ENCODE data around the gene NRG4. TPM values are rescaled to one million over a fixed set of nuclear protein-coding genes. Genes with fewer than 3 reads are reported as not detected.
"Not testable (repeated sequence)": the region's sequence is repeated elsewhere in the genome, so short reads cannot be mapped to it uniquely, and the experiment has no call there.

Gene NRG4
- total RNA-seq, 1 experiment from 2014 or later = not detected

- H3K27me3 ChIP-seq (ENCODE audit: low read length) = no peaks in the 10 kb centered on the region
- no peak overlapping the region for H3K9ac ChIP-seq (ENCODE audit: low read length)
- H3K9me2 ChIP-seq (replicated peaks; ENCODE audit: insufficient read depth, low read length) = no peaks in the 10 kb centered on the region
- H2AFZ ChIP-seq (ENCODE audit: low read length) = no peak overlapping the region
- no peaks in the 10 kb centered on the region for H4K20me1 ChIP-seq (ENCODE audit: insufficient read depth, low read depth, low read length)
- no peak overlapping the region for H3K4me2 ChIP-seq (ENCODE audit: low read depth, low read length, poor library complexity, severe bottlenecking)
- no peaks in the 10 kb centered on the region for H3K79me2 ChIP-seq (ENCODE audit: low read length)
- H3K9me3 ChIP-seq (ENCODE audit: low read length) = no peaks in the 10 kb centered on the region
- DNase-seq = no peak
- no peaks in the 10 kb centered on the region for H3K4me1 ChIP-seq (ENCODE audit: low read length)
- no peak overlapping the region for H3K4me3 ChIP-seq (ENCODE audit: low read length)
- no peaks in the 10 kb centered on the region for H3K36me3 ChIP-seq (ENCODE audit: insufficient read depth, low read length)
- no peak overlapping the region for H3K27ac ChIP-seq (ENCODE audit: low read length)
Measured at GRCh38 chr15:75985971-75986370, 26.3 kb downstream of the NRG4 start.

DNA sequence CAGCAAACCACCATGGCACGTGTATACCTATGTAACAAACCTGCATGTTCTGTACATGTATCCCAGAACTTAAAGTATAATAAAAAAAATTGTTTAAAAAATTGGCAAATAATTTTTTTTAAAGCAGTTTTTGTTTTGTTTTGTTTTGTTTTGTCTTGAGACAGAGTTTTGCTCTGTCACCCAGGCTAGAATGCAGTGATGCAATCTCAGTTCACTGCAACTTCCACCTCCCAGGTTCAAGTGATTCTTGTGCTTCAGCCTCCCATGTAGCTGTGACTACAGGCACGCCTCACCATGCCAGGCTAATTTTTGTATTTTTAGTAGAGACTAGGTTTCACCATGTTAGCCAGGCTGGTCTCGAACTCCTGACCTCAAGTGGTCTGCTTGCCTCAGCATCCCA lies 27.5 kb downstream of the NRG4 start:
- H3K79me2 ChIP-seq (ENCODE audit: low read length); H3K4me2 ChIP-seq (ENCODE audit: low read depth, low read length, poor library complexity, severe bottlenecking); H4K20me1 ChIP-seq (ENCODE audit: insufficient read depth, low read depth, low read length); H3K27me3 ChIP-seq (ENCODE audit: low read length); H3K4me1 ChIP-seq (ENCODE audit: low read length); H2AFZ ChIP-seq (ENCODE audit: low read length); H3K27ac ChIP-seq (ENCODE audit: low read length); H3K9me2 ChIP-seq (replicated peaks; ENCODE audit: insufficient read depth, low read length); H3K4me3 ChIP-seq (ENCODE audit: low read length); H3K9me3 ChIP-seq (ENCODE audit: low read length); H3K36me3 ChIP-seq (ENCODE audit: insufficient read depth, low read length); H3K9ac ChIP-seq (ENCODE audit: low read length); DNase-seq: not testable (repeated sequence)

- H3K36me3 ChIP-seq (ENCODE audit: insufficient read depth, low read length) = no peaks in the 10 kb centered on the region
- H3K4me1 ChIP-seq (ENCODE audit: low read length) = no peaks in the 10 kb centered on the region
- no peaks in the 10 kb centered on the region for H3K9me2 ChIP-seq (replicated peaks; ENCODE audit: insufficient read depth, low read length)
- H3K9ac ChIP-seq (ENCODE audit: low read length) = no peak overlapping the region
- no peak for DNase-seq
- no peaks in the 10 kb centered on the region for H3K9me3 ChIP-seq (ENCODE audit: low read length)
- H3K27me3 ChIP-seq (ENCODE audit: low read length) = no peaks in the 10 kb centered on the region
- no peaks in the 10 kb centered on the region for H4K20me1 ChIP-seq (ENCODE audit: insufficient read depth, low read depth, low read length)
- H3K27ac ChIP-seq (ENCODE audit: low read length) = no peak overlapping the region
- H2AFZ ChIP-seq (ENCODE audit: low read length) = no peak overlapping the region
- H3K79me2 ChIP-seq (ENCODE audit: low read length) = no peaks in the 10 kb centered on the region
- no peak overlapping the region for H3K4me2 ChIP-seq (ENCODE audit: low read depth, low read length, poor library complexity, severe bottlenecking)
- H3K4me3 ChIP-seq (ENCODE audit: low read length) = no peak overlapping the region
Measured at GRCh38 chr15:75982468-75982867, 29.8 kb downstream of the NRG4 start.

DNA sequence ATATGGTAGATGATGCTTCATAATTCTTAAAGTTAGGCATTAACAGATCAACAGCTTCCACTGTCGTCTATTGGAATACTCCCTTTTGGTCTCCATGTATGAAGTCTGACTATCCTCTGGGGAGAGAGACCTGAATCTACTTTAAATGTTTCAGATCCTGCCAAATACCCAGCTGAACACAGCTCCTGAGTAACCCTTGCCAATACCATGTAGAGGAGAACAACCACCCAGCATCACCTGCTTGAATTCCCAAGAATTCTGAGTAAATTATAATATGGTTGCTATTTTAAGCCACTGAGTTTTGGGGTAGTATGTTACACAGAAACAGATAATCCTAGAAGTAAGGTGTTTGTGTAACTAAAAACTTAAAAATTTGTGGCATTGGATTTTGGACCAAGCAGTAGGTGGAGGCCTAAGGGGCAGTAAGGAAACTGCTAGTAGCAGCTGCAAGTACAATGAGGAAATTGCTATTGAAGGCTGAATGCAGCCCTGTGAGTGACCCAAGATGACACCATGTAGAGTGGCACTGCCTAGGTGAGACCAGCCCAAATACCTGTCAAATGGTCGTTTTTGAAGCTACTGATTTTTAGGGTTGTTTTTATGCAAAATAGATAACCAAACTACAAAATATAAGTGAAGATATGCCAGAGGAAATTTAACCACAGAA lies 30.9 kb downstream of the NRG4 start:
- Histone ChIP-seq H3K36me3 (ENCODE audit: insufficient read depth, low read length) (no peaks in the 10 kb centered on the region), H4K20me1 (ENCODE audit: insufficient read depth, low read depth, low read length) (no peaks in the 10 kb centered on the region), H3K9me2 (replicated peaks; ENCODE audit: insufficient read depth, low read length) (no peaks in the 10 kb centered on the region), H3K9ac (ENCODE audit: low read length) (no peak overlapping the region), H3K4me2 (ENCODE audit: low read depth, low read length, poor library complexity, severe bottlenecking) (no peak overlapping the region), H3K79me2 (ENCODE audit: low read length) (no peaks in the 10 kb centered on the region), H3K27me3 (ENCODE audit: low read length) (no peaks in the 10 kb centered on the region), H3K4me1 (ENCODE audit: low read length) (no peaks in the 10 kb centered on the region), H3K27ac (ENCODE audit: low read length) (no peak overlapping the region), H2AFZ (ENCODE audit: low read length) (no peak overlapping the region), H3K9me3 (ENCODE audit: low read length) (no peaks in the 10 kb centered on the region), H3K4me3 (ENCODE audit: low read length) (no peak overlapping the region)
- no peak for DNase-seq

DNA sequence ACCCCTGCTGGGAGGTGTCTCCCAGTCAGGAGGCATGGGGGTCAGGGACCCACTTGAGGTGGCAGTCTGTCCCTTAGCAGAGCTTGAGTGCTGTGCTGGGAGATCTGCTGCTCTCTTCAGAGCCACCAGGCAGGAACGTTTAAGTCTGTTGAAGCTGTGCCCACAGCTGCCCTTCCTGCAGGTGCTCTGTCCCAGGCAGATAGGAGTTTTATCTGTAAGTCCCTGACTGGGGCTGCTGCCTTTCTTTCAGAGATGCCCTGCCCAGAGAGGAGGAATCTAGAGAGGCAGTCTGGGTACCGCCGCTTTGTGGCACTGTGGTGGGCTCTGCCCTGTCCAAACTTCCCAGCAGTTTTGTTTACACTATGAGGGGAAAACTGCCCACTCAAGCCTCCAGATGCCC lies 35.5 kb downstream of the NRG4 start:
- DNase-seq; H3K4me2 ChIP-seq (ENCODE audit: low read depth, low read length, poor library complexity, severe bottlenecking); H2AFZ ChIP-seq (ENCODE audit: low read length); H3K79me2 ChIP-seq (ENCODE audit: low read length); H4K20me1 ChIP-seq (ENCODE audit: insufficient read depth, low read depth, low read length); H3K27me3 ChIP-seq (ENCODE audit: low read length); H3K9ac ChIP-seq (ENCODE audit: low read length); H3K9me3 ChIP-seq (ENCODE audit: low read length); H3K27ac ChIP-seq (ENCODE audit: low read length); H3K36me3 ChIP-seq (ENCODE audit: insufficient read depth, low read length); H3K4me1 ChIP-seq (ENCODE audit: low read length); H3K4me3 ChIP-seq (ENCODE audit: low read length); H3K9me2 ChIP-seq (replicated peaks; ENCODE audit: insufficient read depth, low read length): not testable (repeated sequence)

DNA sequence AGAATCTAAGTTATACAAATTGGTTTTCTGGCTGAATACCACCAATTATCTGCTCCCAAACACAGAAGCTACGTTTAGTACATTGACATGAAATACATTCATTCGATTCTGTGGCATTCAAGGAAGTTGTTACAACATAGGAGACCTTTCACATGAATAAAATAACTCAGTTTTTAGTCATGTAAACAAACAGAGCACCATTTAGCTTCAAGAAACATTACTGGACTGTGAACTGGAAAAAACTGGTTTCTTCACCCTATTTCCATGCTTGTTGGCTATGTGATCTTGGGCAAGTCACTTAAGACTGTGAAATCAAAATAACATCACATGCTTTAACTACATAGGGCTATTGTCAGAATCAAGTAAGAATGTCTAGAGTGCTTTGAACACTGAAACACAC lies 46.2 kb downstream of the NRG4 start:
- Histone ChIP-seq H2AFZ (ENCODE audit: low read length) (no peak overlapping the region), H4K20me1 (ENCODE audit: insufficient read depth, low read depth, low read length) (no peaks in the 10 kb centered on the region), H3K36me3 (ENCODE audit: insufficient read depth, low read length) (no peaks in the 10 kb centered on the region), H3K9me2 (replicated peaks; ENCODE audit: insufficient read depth, low read length) (no peaks in the 10 kb centered on the region), H3K27me3 (ENCODE audit: low read length) (no peaks in the 10 kb centered on the region), H3K79me2 (ENCODE audit: low read length) (no peaks in the 10 kb centered on the region), H3K4me2 (ENCODE audit: low read depth, low read length, poor library complexity, severe bottlenecking) (no peak overlapping the region), H3K9me3 (ENCODE audit: low read length) (no peaks in the 10 kb centered on the region), H3K4me1 (ENCODE audit: low read length) (no peaks in the 10 kb centered on the region), H3K4me3 (ENCODE audit: low read length) (no peak overlapping the region), H3K27ac (ENCODE audit: low read length) (no peak overlapping the region), H3K9ac (ENCODE audit: low read length) (no peak overlapping the region)
- no peak for DNase-seq

GRCh38 chr15:75961331-75961730 lies 50.9 kb downstream of the NRG4 start:
- Histone ChIP-seq H3K4me3 (ENCODE audit: low read length) (no peak overlapping the region), H3K4me2 (ENCODE audit: low read depth, low read length, poor library complexity, severe bottlenecking) (no peak overlapping the region), H4K20me1 (ENCODE audit: insufficient read depth, low read depth, low read length) (no peaks in the 10 kb centered on the region), H3K4me1 (ENCODE audit: low read length) (no peaks in the 10 kb centered on the region), H3K27me3 (ENCODE audit: low read length) (no peaks in the 10 kb centered on the region), H2AFZ (ENCODE audit: low read length) (no peak overlapping the region), H3K27ac (ENCODE audit: low read length) (no peak overlapping the region), H3K9ac (ENCODE audit: low read length) (no peak overlapping the region), H3K9me3 (ENCODE audit: low read length) (no peaks in the 10 kb centered on the region), H3K79me2 (ENCODE audit: low read length) (no peaks in the 10 kb centered on the region), H3K36me3 (ENCODE audit: insufficient read depth, low read length) (no peaks in the 10 kb centered on the region), H3K9me2 (replicated peaks; ENCODE audit: insufficient read depth, low read length) (no peaks in the 10 kb centered on the region)
- no peak for DNase-seq

- no peak for DNase-seq
- no peaks in the 10 kb centered on the region for H3K36me3 ChIP-seq (ENCODE audit: insufficient read depth, low read length)
- no peak overlapping the region for H2AFZ ChIP-seq (ENCODE audit: low read length)
- H3K79me2 ChIP-seq (ENCODE audit: low read length) = no peaks in the 10 kb centered on the region
- no peaks in the 10 kb centered on the region for H3K27me3 ChIP-seq (ENCODE audit: low read length)
- no peaks in the 10 kb centered on the region for H3K4me1 ChIP-seq (ENCODE audit: low read length)
- H3K4me2 ChIP-seq (ENCODE audit: low read depth, low read length, poor library complexity, severe bottlenecking) = no peak overlapping the region
- no peaks in the 10 kb centered on the region for H4K20me1 ChIP-seq (ENCODE audit: insufficient read depth, low read depth, low read length)
- no peak overlapping the region for H3K9ac ChIP-seq (ENCODE audit: low read length)
- no peaks in the 10 kb centered on the region for H3K9me3 ChIP-seq (ENCODE audit: low read length)
- H3K9me2 ChIP-seq (replicated peaks; ENCODE audit: insufficient read depth, low read length) = no peaks in the 10 kb centered on the region
- no peak overlapping the region for H3K4me3 ChIP-seq (ENCODE audit: low read length)
- no peak overlapping the region for H3K27ac ChIP-seq (ENCODE audit: low read length)
Measured at GRCh38 chr15:75955720-75956119, 56.5 kb downstream of the NRG4 start.

GRCh38 chr15:75952525-75952924 lies 59.7 kb downstream of the NRG4 start:
- no peaks in the 10 kb centered on the region for H3K4me1 ChIP-seq (ENCODE audit: low read length)

More at GRCh38 chr15:75952525-75952924, 59.7 kb downstream of the NRG4 start:
- H2AFZ ChIP-seq (ENCODE audit: low read length) = no peak overlapping the region
- H3K9ac ChIP-seq (ENCODE audit: low read length) = no peak overlapping the region
- H3K36me3 ChIP-seq (ENCODE audit: insufficient read depth, low read length) = no peaks in the 10 kb centered on the region
- H3K27me3 ChIP-seq (ENCODE audit: low read length) = no peaks in the 10 kb centered on the region
- no peaks in the 10 kb centered on the region for H3K9me3 ChIP-seq (ENCODE audit: low read length)
- no peak overlapping the region for H3K4me3 ChIP-seq (ENCODE audit: low read length)
- H3K9me2 ChIP-seq (replicated peaks; ENCODE audit: insufficient read depth, low read length) = no peaks in the 10 kb centered on the region
- H3K79me2 ChIP-seq (ENCODE audit: low read length) = no peaks in the 10 kb centered on the region
- no peak for DNase-seq
- no peak overlapping the region for H3K4me2 ChIP-seq (ENCODE audit: low read depth, low read length, poor library complexity, severe bottlenecking)
- H3K27ac ChIP-seq (ENCODE audit: low read length) = no peak overlapping the region
- no peaks in the 10 kb centered on the region for H4K20me1 ChIP-seq (ENCODE audit: insufficient read depth, low read depth, low read length)
